IMR-90 (cell line): ENCODE measurements around the gene GLIS1. TPM values are rescaled to one million over a fixed set of nuclear protein-coding genes. Genes with fewer than 3 reads are reported as not detected.
A peak's percentile ranks its signal among the peaks of the same experiment; 100 is the strongest.

Experiments
- ATAC-seq: fragments of 200-7000 bp; cut with Tn5 transposase; 2 replicates; pipeline ENCODE4 v1.9.1; 2020; ENCODE audit warnings: low read depth, mild to moderate bottlenecking, moderate library complexity
- BruUV-seq: library from RNA; stranded (reverse); fragments of 400-500 nt; replicated peaks from 2 replicates; lab custom pipeline; 2021; lab: Mats Ljungman, UMichigan
- CTCF ChIA-PET: fragments of 300-600 bp; formaldehyde crosslinking; extraction: SDS; loops from one replicate; lab custom pipeline; 2021; ENCODE audit warnings: antibody characterized with exemption; lab: Yijun Ruan, JAX
- POLR2A ChIA-PET: fragments of 300-600 bp; sonication (Branson Sonifier 250); formaldehyde crosslinking; loops from one replicate; lab custom pipeline; 2022; ENCODE audit warnings: antibody characterized with exemption; ENCODE audit not compliant: unreplicated experiment; lab: Charles Lee
- DNase-seq: peaks from one replicate; pipeline ENCODE4 v3.0.0; 2013
- H2AFZ ChIP-seq: replicated peaks from 2 replicates; pipeline ENCODE3; 2013; ENCODE audit warnings: low read length, mild to moderate bottlenecking; ENCODE audit not compliant: poor library complexity
- H2AK5ac ChIP-seq: 2 replicates; pipeline ENCODE4 v1.6.1; 2013; ENCODE audit warnings: low read depth, low read length, inconsistent platforms
- H2AK9ac ChIP-seq: replicated peaks from 2 replicates; pipeline ENCODE3; 2013; ENCODE audit warnings: mild to moderate bottlenecking, low read depth, low read length, moderate library complexity; ENCODE audit not compliant: poor library complexity
- H2BK120ac ChIP-seq: 2 replicates; pipeline ENCODE4 v1.6.1; 2013; ENCODE audit warnings: low read depth, low read length, inconsistent platforms
- H2BK15ac ChIP-seq: 3 replicates; pipeline ENCODE4 v1.6.1; 2013; ENCODE audit warnings: low read depth, low read length, inconsistent platforms
- H2BK20ac ChIP-seq: 2 replicates; pipeline ENCODE4 v1.6.1; 2013; ENCODE audit warnings: low read depth, mild to moderate bottlenecking, inconsistent platforms, low read length, moderate library complexity
- H2BK5ac ChIP-seq: 2 replicates; pipeline ENCODE4 v1.6.1; 2013; ENCODE audit warnings: mild to moderate bottlenecking, low read depth, low read length, inconsistent platforms; ENCODE audit not compliant: poor library complexity, severe bottlenecking
- H3K14ac ChIP-seq: replicated peaks from 2 replicates; pipeline ENCODE4 v1.6.1; 2013; ENCODE audit warnings: low read depth, low read length, inconsistent platforms
- H3K18ac ChIP-seq: 2 replicates; pipeline ENCODE4 v1.6.1; 2013; ENCODE audit warnings: low read depth, low read length, control low read depth
- H3K23ac ChIP-seq: 2 replicates; pipeline ENCODE4 v1.6.1; 2013; ENCODE audit warnings: low read depth, low read length, inconsistent platforms
- H3K27ac ChIP-seq: 2 replicates; pipeline ENCODE4 v1.5.1; 2013; ENCODE audit warnings: mild to moderate bottlenecking, control low read depth, low read length; ENCODE audit not compliant: insufficient read depth
- H3K27me3 ChIP-seq: 2 replicates; pipeline ENCODE4 v1.6.1; 2013; ENCODE audit warnings: low read length; ENCODE audit not compliant: control insufficient read depth, insufficient read depth
- H3K36me3 ChIP-seq: 2 replicates; pipeline ENCODE4 v1.6.1; 2013; ENCODE audit warnings: low read length, mixed read lengths; ENCODE audit not compliant: control insufficient read depth, insufficient read depth
- H3K4ac ChIP-seq: 2 replicates; pipeline ENCODE4 v1.6.1; 2013; ENCODE audit warnings: low read depth, low read length, inconsistent platforms
- H3K4me1 ChIP-seq: 2 replicates; pipeline ENCODE4 v1.6.1; 2013; ENCODE audit warnings: low read length, mixed read lengths; ENCODE audit not compliant: control insufficient read depth, insufficient read depth
- H3K4me2 ChIP-seq: 2 replicates; pipeline ENCODE4 v1.6.1; 2013; ENCODE audit warnings: low read depth, mild to moderate bottlenecking, control low read depth, low read length, moderate library complexity
- H3K4me3 ChIP-seq: 2 replicates; pipeline ENCODE4 v1.5.1; 2013; ENCODE audit warnings: low read depth, mild to moderate bottlenecking, control low read depth, low read length, moderate library complexity; ENCODE audit not compliant: insufficient read depth
- H3K56ac ChIP-seq: 2 replicates; pipeline ENCODE4 v1.6.1; 2013; ENCODE audit warnings: low read length, inconsistent platforms; ENCODE audit not compliant: insufficient read depth; ENCODE audit errors: extremely low read depth
- H3K79me1 ChIP-seq, 2 experiments: 2 replicates each; pipeline ENCODE4 v1.6.1; 2013; ENCODE audit warnings: low read length in 2 of 2, inconsistent platforms in 1 of 2, low read depth in 1 of 2
- H3K9ac ChIP-seq: 2 replicates; pipeline ENCODE4 v1.6.1; 2013; ENCODE audit warnings: low read depth, low read length, control low read depth
- H3K9me1 ChIP-seq: 2 replicates; pipeline ENCODE4 v1.6.1; 2013; ENCODE audit warnings: low read length, inconsistent platforms; ENCODE audit not compliant: insufficient read depth
- H3K9me3 ChIP-seq: 2 replicates; pipeline ENCODE4 v1.6.1; 2013; ENCODE audit warnings: low read length; ENCODE audit not compliant: control insufficient read depth, insufficient read depth
- H4K20me1 ChIP-seq: 2 replicates; pipeline ENCODE4 v1.6.1; 2013; ENCODE audit warnings: low read length, inconsistent platforms; ENCODE audit not compliant: insufficient read depth
- H4K5ac ChIP-seq: 2 replicates; pipeline ENCODE4 v1.6.1; 2013; ENCODE audit warnings: mild to moderate bottlenecking, low read depth, low read length, control low read depth
- H4K8ac ChIP-seq, 2 experiments: 2 replicates each; pipeline ENCODE4 v1.6.1; 2013; ENCODE audit warnings: low read depth in 2 of 2, low read length in 2 of 2, control low read depth in 1 of 2, inconsistent platforms in 1 of 2
- H4K91ac ChIP-seq: 2 replicates; pipeline ENCODE4 v1.6.1; 2013; ENCODE audit warnings: low read depth, low read length, inconsistent platforms; ENCODE audit not compliant: insufficient read depth
- BHLHE40 ChIP-seq: fragments of 150-350 bp; IDR thresholded peaks from 2 replicates; pipeline ENCODE4 v1.6.1; 2016; ENCODE audit warnings: mild to moderate bottlenecking, low read depth, low read length
- CEBPB ChIP-seq: IDR thresholded peaks from 2 replicates; pipeline ENCODE4 v1.6.1; 2012; ENCODE audit warnings: low read depth, low read length, improper control_type of control experiment
- CHD1 ChIP-seq: IDR thresholded peaks from 2 replicates; pipeline ENCODE4 v1.6.1; 2012; ENCODE audit warnings: low read depth, low read length, improper control_type of control experiment
- FOS ChIP-seq: fragments of 150-350 bp; IDR thresholded peaks from 2 replicates; pipeline ENCODE4 v1.6.1; 2016; ENCODE audit warnings: low read depth, low read length
- MAFK ChIP-seq: IDR thresholded peaks from 2 replicates; pipeline ENCODE4 v1.6.1; 2012; ENCODE audit warnings: low read depth, low read length, improper control_type of control experiment
- MAZ ChIP-seq: IDR thresholded peaks from 2 replicates; pipeline ENCODE4 v1.6.1; 2012; ENCODE audit warnings: low read depth, mild to moderate bottlenecking, low read length, improper control_type of control experiment, moderate library complexity, borderline replicate concordance
- MXI1 ChIP-seq: IDR thresholded peaks from 2 replicates; pipeline ENCODE4 v1.6.1; 2012; ENCODE audit warnings: low read depth, mild to moderate bottlenecking, low read length, moderate library complexity, borderline replicate concordance
- NFE2L2 ChIP-seq: fragments of 150-350 bp; IDR thresholded peaks from 2 replicates; pipeline ENCODE4 v1.6.1; 2016; ENCODE audit warnings: low read depth, mild to moderate bottlenecking, low read length
- RAD21 ChIP-seq: IDR thresholded peaks from 2 replicates; pipeline ENCODE4 v1.6.1; 2012; ENCODE audit warnings: low read length, improper control_type of control experiment
- RCOR1 ChIP-seq: IDR thresholded peaks from 2 replicates; pipeline ENCODE4 v1.6.1; 2012; ENCODE audit warnings: mild to moderate bottlenecking, low read length, improper control_type of control experiment; ENCODE audit not compliant: insufficient replicate concordance
- RFX5 ChIP-seq: IDR thresholded peaks from 2 replicates; pipeline ENCODE4 v1.8.0; 2012; ENCODE audit warnings: low read depth, mild to moderate bottlenecking, low read length, moderate library complexity
- SMC3 ChIP-seq: fragments of 150-350 bp; IDR thresholded peaks from 2 replicates; pipeline ENCODE4 v1.6.1; 2016; ENCODE audit warnings: low read depth, mild to moderate bottlenecking, antibody characterized with exemption, low read length, moderate library complexity
- WGBS, 2 experiments: methylation state at CpG; one replicate each; pipeline versions ENCODE4 v1.1.5 to v1.1.7; 2013; ENCODE audit warnings: missing lambda C conversion rate in 2 of 2; ENCODE audit not compliant: insufficient read length in 1 of 2; ENCODE audit errors: extremely low coverage in 2 of 2; 5-methylcytosine and 5-hydroxymethylcytosine counted together
- dilution Hi-C: fragments of 300-500 bp; cut with HindIII; formaldehyde crosslinking; loops from one replicate; pipeline ENCODE4 v1.14.3; 2018; ENCODE audit warnings: low sequenced_read_pairs; ENCODE audit not compliant: unreplicated experiment
- in situ Hi-C: fragments of 300-500 bp; cut with MboI; formaldehyde crosslinking; loops from 3 replicates; pipeline ENCODE4 v1.14.3; 2019; ENCODE audit warnings: low sequenced_read_pairs, inconsistent platforms, mixed read lengths
- intact Hi-C: fragments of 100-400 bp; cut with micrococcal nuclease; formaldehyde crosslinking; loops from 2 replicates; pipeline ENCODE4 v1.10.0; 2022
- polyA plus RNA-seq, 3 experiments: library from polyadenylated mRNA; depleted of rRNA; stranded (reverse); fragments of >200 nt; gene quantifications; 2 replicates each; pipeline ENCODE4 v1.2.3, GENCODE V29; 2012; ENCODE audit warnings: low replicate concordance in 1 of 3
- total RNA-seq: library from RNA; depleted of rRNA; stranded (reverse); fragments of >200 nt; gene quantifications from 2 replicates; pipeline ENCODE4 v1.2.3, GENCODE V29; 2012
- TF ChIP-seq, protein P1 (sequence below): fragments of 150-350 bp; IDR thresholded peaks from 2 replicates; pipeline ENCODE4 v1.6.1; 2017; ENCODE audit warnings: mild to moderate bottlenecking, antibody characterized with exemption, low read length, low read depth
- TF ChIP-seq, protein P2 (sequence below): conservative IDR thresholded peaks from 2 replicates; pipeline ENCODE4 v1.5.1; 2012; ENCODE audit warnings: mild to moderate bottlenecking, low read depth, low read length, improper control_type of control experiment
- TF ChIP-seq, protein P3 (sequence below): fragments of 150-350 bp; IDR thresholded peaks from 2 replicates; pipeline ENCODE4 v1.6.1; 2016; ENCODE audit warnings: low read depth, mild to moderate bottlenecking, low read length, moderate library complexity, borderline replicate concordance

Gene GLIS1
- total and polyA plus RNA-seq, 2 of the 4 experiments (the other 2 are of a cell fraction): 0.18 to 2.3 TPM

DNA sequence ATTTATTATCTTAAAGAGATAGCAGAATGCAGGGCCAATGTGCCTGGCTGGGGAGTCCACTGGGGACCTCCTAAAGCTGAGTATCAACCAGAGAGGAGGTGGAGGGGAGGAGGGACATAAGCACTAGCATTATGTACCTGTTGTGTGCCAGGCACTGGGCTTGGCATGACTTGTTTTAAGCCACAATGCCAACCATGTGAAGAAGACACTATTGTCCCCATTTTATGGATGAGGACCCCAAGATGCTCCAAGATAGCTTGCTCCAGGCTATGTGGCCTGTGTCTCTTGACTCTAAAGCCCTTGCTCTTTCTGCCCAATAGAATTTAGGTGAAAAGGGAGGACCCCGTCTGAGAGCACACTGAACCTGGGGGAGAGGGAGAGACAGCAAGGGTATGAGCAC is 111.3 kb downstream of the GLIS1 start:
- Histone ChIP-seq H4K5ac (no peak overlapping the region), H2BK20ac (no peak overlapping the region), H4K8ac (no peak overlapping the region), H3K27ac (no peak overlapping the region), H3K18ac (no peak overlapping the region), H3K23ac (no peak overlapping the region), H2BK15ac (no peak overlapping the region), H3K9me3 (no peaks in the 10 kb centered on the region), H2AK9ac (peak overlapping the region; percentile 13), H2BK120ac (no peak overlapping the region), H3K14ac (no peak overlapping the region), H3K27me3 (no peaks in the 10 kb centered on the region), H4K20me1 (peaks cover 12% of the 10 kb centered on the region), H3K9ac (no peak overlapping the region), H3K4me3 (no peak overlapping the region), H2AFZ (no peak overlapping the region), H4K91ac (no peak overlapping the region), H3K4me2 (no peak overlapping the region), H3K9me1 (peaks cover 19% of the 10 kb centered on the region), H3K79me1 (peaks cover 0 to 19% of the 10 kb centered on the region in 2 experiments; a peak in 1 of 4 replicates), H3K4ac (no peak overlapping the region), H3K36me3 (no peaks in the 10 kb centered on the region), H3K56ac (no peak overlapping the region), H2AK5ac (no peak overlapping the region), H3K4me1 (no peaks in the 10 kb centered on the region; the same call in 1 of the 2 replicates), H2BK5ac (no peak overlapping the region)
- DNase-seq: no peak
- no TSS peak for BruUV-seq
- in situ Hi-C loops (no loop called here), dilution Hi-C loops (no loop called here), intact Hi-C loops (no loop called here)
- ChIA-PET POLR2A (no interaction called here), CTCF (no interaction called here)
- WGBS, 2 experiments: no CpG with 5 or more reads among the region's 1 CpG
- TF ChIP-seq RFX5 (no peak), MAFK (no peak), FOS (no peak), RCOR1 (no peak), BHLHE40 (no peak), MAZ (no peak), CHD1 (no peak), SMC3 (no peak), RAD21 (no peak), NFE2L2 (no peak), CEBPB (no peak), MXI1 (no peak)
- TF ChIP-seq, protein P1, sequence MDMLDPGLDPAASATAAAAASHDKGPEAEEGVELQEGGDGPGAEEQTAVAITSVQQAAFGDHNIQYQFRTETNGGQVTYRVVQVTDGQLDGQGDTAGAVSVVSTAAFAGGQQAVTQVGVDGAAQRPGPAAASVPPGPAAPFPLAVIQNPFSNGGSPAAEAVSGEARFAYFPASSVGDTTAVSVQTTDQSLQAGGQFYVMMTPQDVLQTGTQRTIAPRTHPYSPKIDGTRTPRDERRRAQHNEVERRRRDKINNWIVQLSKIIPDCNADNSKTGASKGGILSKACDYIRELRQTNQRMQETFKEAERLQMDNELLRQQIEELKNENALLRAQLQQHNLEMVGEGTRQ: no peak
- TF ChIP-seq, protein P2, sequence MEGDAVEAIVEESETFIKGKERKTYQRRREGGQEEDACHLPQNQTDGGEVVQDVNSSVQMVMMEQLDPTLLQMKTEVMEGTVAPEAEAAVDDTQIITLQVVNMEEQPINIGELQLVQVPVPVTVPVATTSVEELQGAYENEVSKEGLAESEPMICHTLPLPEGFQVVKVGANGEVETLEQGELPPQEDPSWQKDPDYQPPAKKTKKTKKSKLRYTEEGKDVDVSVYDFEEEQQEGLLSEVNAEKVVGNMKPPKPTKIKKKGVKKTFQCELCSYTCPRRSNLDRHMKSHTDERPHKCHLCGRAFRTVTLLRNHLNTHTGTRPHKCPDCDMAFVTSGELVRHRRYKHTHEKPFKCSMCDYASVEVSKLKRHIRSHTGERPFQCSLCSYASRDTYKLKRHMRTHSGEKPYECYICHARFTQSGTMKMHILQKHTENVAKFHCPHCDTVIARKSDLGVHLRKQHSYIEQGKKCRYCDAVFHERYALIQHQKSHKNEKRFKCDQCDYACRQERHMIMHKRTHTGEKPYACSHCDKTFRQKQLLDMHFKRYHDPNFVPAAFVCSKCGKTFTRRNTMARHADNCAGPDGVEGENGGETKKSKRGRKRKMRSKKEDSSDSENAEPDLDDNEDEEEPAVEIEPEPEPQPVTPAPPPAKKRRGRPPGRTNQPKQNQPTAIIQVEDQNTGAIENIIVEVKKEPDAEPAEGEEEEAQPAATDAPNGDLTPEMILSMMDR: no peak
- TF ChIP-seq, protein P3, sequence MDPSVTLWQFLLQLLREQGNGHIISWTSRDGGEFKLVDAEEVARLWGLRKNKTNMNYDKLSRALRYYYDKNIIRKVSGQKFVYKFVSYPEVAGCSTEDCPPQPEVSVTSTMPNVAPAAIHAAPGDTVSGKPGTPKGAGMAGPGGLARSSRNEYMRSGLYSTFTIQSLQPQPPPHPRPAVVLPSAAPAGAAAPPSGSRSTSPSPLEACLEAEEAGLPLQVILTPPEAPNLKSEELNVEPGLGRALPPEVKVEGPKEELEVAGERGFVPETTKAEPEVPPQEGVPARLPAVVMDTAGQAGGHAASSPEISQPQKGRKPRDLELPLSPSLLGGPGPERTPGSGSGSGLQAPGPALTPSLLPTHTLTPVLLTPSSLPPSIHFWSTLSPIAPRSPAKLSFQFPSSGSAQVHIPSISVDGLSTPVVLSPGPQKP: no peak
- ATAC-seq: no peak
